HL-60/S4 (cell line): ENCODE measurements around the gene IFNGR2.

Experiments used
- in situ Hi-C: fragments of 300-500 bp; cut with MboI; formaldehyde crosslinking; loops from 2 replicates; pipeline ENCODE4 v1.14.3; 2022; ENCODE audit warnings: low sequenced_read_pairs

Gene IFNGR2

GRCh38 chr21:33479679-33480480 lies 76.7 kb downstream of the IFNGR2 start, which contains the start of gene TMEM50B:
TSS of gene TMEM50B (minus strand) at chr21:33479974. CDS start at chr21:33468885, 11,089 bp downstream.
- in situ Hi-C loops = no loop called here

GRCh38 chr21:33480481-33481103 lies 77.4 kb downstream of the IFNGR2 start:
- in situ Hi-C loops = no loop called here

- in situ Hi-C loops = no loop called here
Observed at GRCh38 chr21:33481314-33481943, 78.2 kb downstream of the IFNGR2 start.
